ENCODE results near the gene IPO13.

DNA sequence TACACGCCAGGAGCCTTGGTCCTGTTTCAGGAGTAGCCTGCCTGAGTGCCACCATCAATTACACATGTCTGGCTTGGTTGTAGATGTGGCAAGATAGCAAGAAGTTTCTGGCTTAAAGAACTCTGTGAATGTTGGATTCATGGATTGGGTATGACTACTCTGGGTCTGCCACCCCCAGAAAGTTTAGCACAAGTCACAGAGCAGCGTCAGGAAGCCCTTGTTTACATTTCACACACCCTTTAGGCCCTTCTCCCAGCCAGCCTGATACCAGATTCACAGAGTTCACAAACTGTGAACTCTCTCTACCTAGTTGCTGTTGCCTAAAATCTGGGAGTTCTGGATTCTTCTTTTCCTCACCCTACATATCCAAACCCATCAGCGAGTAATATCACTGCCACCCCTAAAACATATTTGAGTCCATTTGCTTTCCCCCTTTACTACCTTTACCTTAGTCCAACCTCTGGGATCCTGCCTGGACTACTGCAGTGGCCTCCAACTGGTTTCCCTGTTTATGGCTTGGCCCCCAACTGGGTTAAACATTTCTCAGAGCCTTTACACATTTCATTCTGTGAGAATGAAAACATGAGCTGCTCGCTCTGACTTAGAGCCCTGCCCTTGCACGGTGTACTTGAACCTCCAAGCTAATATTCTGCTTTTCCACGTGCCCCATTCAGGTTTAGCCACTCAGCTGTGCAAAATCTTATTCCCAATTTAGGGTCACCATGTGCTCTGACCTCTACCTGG is 40.6 kb downstream of the IPO13 start:
- TF ChIP-seq, protein P1, sequence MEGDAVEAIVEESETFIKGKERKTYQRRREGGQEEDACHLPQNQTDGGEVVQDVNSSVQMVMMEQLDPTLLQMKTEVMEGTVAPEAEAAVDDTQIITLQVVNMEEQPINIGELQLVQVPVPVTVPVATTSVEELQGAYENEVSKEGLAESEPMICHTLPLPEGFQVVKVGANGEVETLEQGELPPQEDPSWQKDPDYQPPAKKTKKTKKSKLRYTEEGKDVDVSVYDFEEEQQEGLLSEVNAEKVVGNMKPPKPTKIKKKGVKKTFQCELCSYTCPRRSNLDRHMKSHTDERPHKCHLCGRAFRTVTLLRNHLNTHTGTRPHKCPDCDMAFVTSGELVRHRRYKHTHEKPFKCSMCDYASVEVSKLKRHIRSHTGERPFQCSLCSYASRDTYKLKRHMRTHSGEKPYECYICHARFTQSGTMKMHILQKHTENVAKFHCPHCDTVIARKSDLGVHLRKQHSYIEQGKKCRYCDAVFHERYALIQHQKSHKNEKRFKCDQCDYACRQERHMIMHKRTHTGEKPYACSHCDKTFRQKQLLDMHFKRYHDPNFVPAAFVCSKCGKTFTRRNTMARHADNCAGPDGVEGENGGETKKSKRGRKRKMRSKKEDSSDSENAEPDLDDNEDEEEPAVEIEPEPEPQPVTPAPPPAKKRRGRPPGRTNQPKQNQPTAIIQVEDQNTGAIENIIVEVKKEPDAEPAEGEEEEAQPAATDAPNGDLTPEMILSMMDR (IDR thresholded peaks at IDR 0.05 in 4 of 5, conservative IDR thresholded peaks at IDR 0.05 in 1 of 5): no peak
- TF ChIP-seq POLR2A (IDR thresholded peaks at IDR 0.05): no peak

All from gastrocnemius medialis (tissue), 4 donors.